Mammary epithelial cell (primary cell): ENCODE measurements around the gene ODC1.

Experiments
- EZH2 ChIP-seq: IDR thresholded peaks from 2 replicates; pipeline ENCODE4 v1.6.1; 2012; ENCODE audit warnings: low read length, inconsistent platforms, borderline replicate concordance
- TF ChIP-seq, protein P1 (sequence below), 2 donors: IDR thresholded peaks in 1 of 2; conservative IDR thresholded peaks in 1 of 2; 2 replicates each; pipeline ENCODE4 v1.5.1; 2011 to 2012; ENCODE audit warnings: inconsistent platforms in 2 of 2, low read length in 2 of 2, mild to moderate bottlenecking in 2 of 2, control low read depth in 1 of 2, low read depth in 1 of 2; ENCODE audit not compliant: insufficient read depth in 1 of 2; ENCODE audit errors: extremely low read depth in 1 of 2

GRCh38 chr2:10406491-10407188 is 41.5 kb downstream of the ODC1 start:
- TF ChIP-seq EZH2: no peak
- TF ChIP-seq, protein P1, sequence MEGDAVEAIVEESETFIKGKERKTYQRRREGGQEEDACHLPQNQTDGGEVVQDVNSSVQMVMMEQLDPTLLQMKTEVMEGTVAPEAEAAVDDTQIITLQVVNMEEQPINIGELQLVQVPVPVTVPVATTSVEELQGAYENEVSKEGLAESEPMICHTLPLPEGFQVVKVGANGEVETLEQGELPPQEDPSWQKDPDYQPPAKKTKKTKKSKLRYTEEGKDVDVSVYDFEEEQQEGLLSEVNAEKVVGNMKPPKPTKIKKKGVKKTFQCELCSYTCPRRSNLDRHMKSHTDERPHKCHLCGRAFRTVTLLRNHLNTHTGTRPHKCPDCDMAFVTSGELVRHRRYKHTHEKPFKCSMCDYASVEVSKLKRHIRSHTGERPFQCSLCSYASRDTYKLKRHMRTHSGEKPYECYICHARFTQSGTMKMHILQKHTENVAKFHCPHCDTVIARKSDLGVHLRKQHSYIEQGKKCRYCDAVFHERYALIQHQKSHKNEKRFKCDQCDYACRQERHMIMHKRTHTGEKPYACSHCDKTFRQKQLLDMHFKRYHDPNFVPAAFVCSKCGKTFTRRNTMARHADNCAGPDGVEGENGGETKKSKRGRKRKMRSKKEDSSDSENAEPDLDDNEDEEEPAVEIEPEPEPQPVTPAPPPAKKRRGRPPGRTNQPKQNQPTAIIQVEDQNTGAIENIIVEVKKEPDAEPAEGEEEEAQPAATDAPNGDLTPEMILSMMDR (conservative IDR thresholded peaks at IDR 0.05 in 1 of 2, IDR thresholded peaks at IDR 0.05 in 1 of 2; ENCODE audit: extremely low read depth in 1 of 2, insufficient read depth in 1 of 2, low read depth in 1 of 2, low read length in 2 of 2): no peak
